Suprapubic skin (tissue), 3 donors: ENCODE data around the gene PRKAG2.

Experiments used
- CTCF ChIP-seq, 2 donors: fragments of 200-600 bp in 1 of 2; fragments of 450-650 bp in 1 of 2; sonication (generic) in 1 of 2; IDR thresholded peaks; one replicate each; pipeline ENCODE4 v1.5.1; 2016 to 2019; ENCODE audit warnings: antibody characterized with exemption in 2 of 2, mild to moderate bottlenecking in 1 of 2, moderate library complexity in 1 of 2
- EP300 ChIP-seq: sonication (generic); formaldehyde crosslinking; IDR thresholded peaks from one replicate; pipeline ENCODE4 v1.6.1; 2017; ENCODE audit warnings: antibody characterized with exemption

DNA sequence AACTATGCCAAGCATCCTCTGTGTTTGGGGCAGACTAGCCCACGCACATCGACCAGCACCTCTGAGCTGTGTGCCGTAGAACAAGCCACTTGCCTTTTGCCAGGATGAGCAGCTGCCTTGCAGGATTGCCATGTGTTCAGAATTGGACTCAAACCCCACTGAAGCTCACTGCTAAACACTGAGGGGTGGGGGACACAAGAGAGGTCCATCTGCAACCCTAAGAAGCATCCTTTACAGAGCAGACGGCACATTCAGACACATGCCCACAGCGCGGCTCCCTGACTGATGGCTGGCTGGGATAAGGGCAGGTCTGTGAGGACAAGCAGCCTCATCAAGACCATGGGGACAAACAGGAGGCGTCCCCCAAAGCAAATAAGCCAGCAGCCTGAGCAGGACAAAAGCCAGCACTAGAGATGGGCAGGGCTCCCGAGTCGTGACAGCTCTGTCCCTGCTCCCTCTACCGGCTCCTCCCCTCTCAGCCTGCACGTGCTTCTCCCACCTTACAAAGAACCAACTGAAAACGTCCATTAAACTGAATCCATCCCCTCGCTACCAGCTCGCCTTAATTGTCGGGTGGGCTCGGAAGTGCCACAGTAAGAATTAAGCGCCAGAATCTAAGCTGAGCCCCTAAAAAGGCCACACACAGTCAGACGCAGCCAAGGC is 114.2 kb downstream of the PRKAG2 start:
- TF ChIP-seq EP300 (no peak), CTCF (IDR thresholded peaks at IDR 0.05) (no peak)
